HUDEP-2 (cell line): ENCODE measurements around the gene HOXB8.
A peak's percentile ranks its signal among the peaks of the same experiment; 100 is the strongest.

Experiments
- DNase-seq, 76 experiments: peaks; one replicate each; lab custom pipeline; 2025; ENCODE audit not compliant: unreplicated experiment in 76 of 76; lab: John Stamatoyannopoulos, UW

The HOXB8 gene

GRCh38 chr17:48615047-48615962 lies at the start of gene HOXB8:
Gene HOXB8, minus strand, starts transcription at chr17:48615292. Its CDS starts 588 bp downstream, at chr17:48614704.
- DNase-seq: no peak

- peak in 1 of 76 experiments; percentile 6 for DNase-seq
Observed at GRCh38 chr17:48663134-48663924, 48.2 kb upstream of the HOXB8 start.

GRCh38 chr17:48655913-48656312 lies 40.8 kb upstream of the HOXB8 start:
- DNase-seq: no peak

GRCh38 chr17:48649741-48650140 lies 34.6 kb upstream of the HOXB8 start:
- DNase-seq: no peak

GRCh38 chr17:48647963-48648245 lies 32.8 kb upstream of the HOXB8 start:
- DNase-seq: no peak

- no peak for DNase-seq
Observed at GRCh38 chr17:48647103-48647962, 32.2 kb upstream of the HOXB8 start.

GRCh38 chr17:48646183-48647102 lies 31.4 kb upstream of the HOXB8 start:
- no peak for DNase-seq

GRCh38 chr17:48645639-48646182 lies 30.6 kb upstream of the HOXB8 start:
- DNase-seq: no peak

- DNase-seq: no peak
Observed at GRCh38 chr17:48644910-48645557, 29.9 kb upstream of the HOXB8 start.

GRCh38 chr17:48644159-48644558 lies 29.1 kb upstream of the HOXB8 start:
- no peak for DNase-seq

- no peak for DNase-seq
Observed at GRCh38 chr17:48643697-48644012, 28.6 kb upstream of the HOXB8 start.

- DNase-seq: no peak
Observed at GRCh38 chr17:48642843-48643696, 28.0 kb upstream of the HOXB8 start.

GRCh38 chr17:48642059-48642842 lies 27.2 kb upstream of the HOXB8 start:
- no peak for DNase-seq

- no peak for DNase-seq
Observed at GRCh38 chr17:48641541-48642058, 26.5 kb upstream of the HOXB8 start.

GRCh38 chr17:48640858-48641180 lies 25.7 kb upstream of the HOXB8 start:
- DNase-seq: no peak

- no peak for DNase-seq
Observed at GRCh38 chr17:48639982-48640857, 25.1 kb upstream of the HOXB8 start.

GRCh38 chr17:48639136-48639535 lies 24.0 kb upstream of the HOXB8 start:
- peak in 1 of 76 experiments; percentile 11 for DNase-seq
